ENCODE data around the gene MOGAT1. TPM values are rescaled to one million over a fixed set of nuclear protein-coding genes. Genes with fewer than 3 reads are reported as not detected.

MOGAT1 gene
- total RNA-seq, 1 experiment from 2014 or later: not detected

- Histone ChIP-seq H4K91ac (ENCODE audit: insufficient read length, low read depth, low read length) (no peak overlapping the region), H3K23me2 (ENCODE audit: insufficient read length, low read depth, low read length, poor library complexity, severe bottlenecking) (no peaks in the 10 kb centered on the region), H3T11ph (ENCODE audit: low read length) (no peak overlapping the region), H2AFZ (ENCODE audit: low read length) (no peak overlapping the region), H2BK20ac (ENCODE audit: low read depth, low read length, poor library complexity, severe bottlenecking) (no peak overlapping the region), H2AK5ac (ENCODE audit: insufficient read length, low read length) (no peak overlapping the region), H3K9me3 (ENCODE audit: control insufficient read depth, low read depth, low read length) (no peaks in the 10 kb centered on the region), H3K56ac (ENCODE audit: insufficient read length, low read depth, low read length) (no peak overlapping the region), H3K4ac (ENCODE audit: low read depth, low read length) (no peak overlapping the region), H2BK120ac (ENCODE audit: low read depth, low read length, poor library complexity, severe bottlenecking) (no peak overlapping the region), H3K23ac (ENCODE audit: insufficient read length, low read depth, low read length) (no peak overlapping the region), H2BK12ac (ENCODE audit: insufficient read length, low read depth, low read length) (no peak overlapping the region), H4K20me1 (ENCODE audit: control insufficient read depth, insufficient read depth, insufficient read length) (no peaks in the 10 kb centered on the region), H3K18ac (ENCODE audit: insufficient read length, low read depth, low read length) (no peak overlapping the region), H3K79me1 (ENCODE audit: insufficient read depth, low read depth, low read length, poor library complexity, severe bottlenecking) (no peaks in the 10 kb centered on the region), H4K8ac (replicated peaks; ENCODE audit: insufficient read length, low read depth, low read length) (no peak overlapping the region), H3K79me2 (ENCODE audit: insufficient read depth, low read length) (no peaks in the 10 kb centered on the region), H3K4me2 (ENCODE audit: insufficient read depth, insufficient read length, low read length) (no peak overlapping the region), H3K27me3 (ENCODE audit: insufficient read depth, low read length) (no peaks in the 10 kb centered on the region), H3K4me1 (ENCODE audit: insufficient read depth, low read length) (no peaks in the 10 kb centered on the region; the same call in 1 of the 2 replicates), H2BK15ac (ENCODE audit: low read depth, low read length) (no peak overlapping the region), H3K27ac (ENCODE audit: insufficient read length, low read depth, low read length) (no peak overlapping the region), H3K9ac (ENCODE audit: extremely low read depth, insufficient read length, low read length) (no peak overlapping the region), H3K14ac (ENCODE audit: insufficient read depth, low read length) (no peak overlapping the region), H2BK5ac (ENCODE audit: insufficient read length, low read length) (no peak overlapping the region), H4K5ac (ENCODE audit: insufficient read length, low read depth, low read length) (no peak overlapping the region)
- no CpG with 5 or more reads among the region's 3 CpGs for WGBS (ENCODE audit: extremely low coverage, insufficient read length, low lambda C conversion rate)
- no peak for TF ChIP-seq CTCF (conservative IDR thresholded peaks at IDR 0.05)
- no peak for DNase-seq
- Mint-ChIP-seq H3K4me1 (peaks cover 15 to 24% of the 10 kb centered on the region in 2 experiments), H3K36me3 (ENCODE audit: insufficient read depth in 1 of 3, low read depth in 3 of 3) (no peaks in the 10 kb centered on the region; a peak in 1 of 7 replicates), H3K4me3 (no peak overlapping the region), H3K27me3 (ENCODE audit: low read depth) (peaks cover 4% of the 10 kb centered on the region), H3K9me3 (peaks cover 2 to 3% of the 10 kb centered on the region in 2 experiments; a peak in 2 of 5 replicates), H3K27ac (no peak overlapping the region)
Measured at GRCh38 chr2:222703886-222704285, 32.4 kb downstream of the MOGAT1 start.

Measured in H9 (cell line).